Heart left ventricle (tissue), 16 donors: ENCODE measurements around the gene MIER2. TPM values are rescaled to one million over a fixed set of nuclear protein-coding genes. Genes with fewer than 3 reads are reported as not detected.
A peak's percentile ranks its signal among the peaks of the same experiment; 100 is the strongest.

Experiments used
- ATAC-seq, 4 donors: fragments of 200-7000 bp; cut with Tn5 transposase; one replicate each; pipeline ENCODE4 v1.9.1; 2020 to 2022; ENCODE audit warnings: moderate library complexity in 4 of 4, mild to moderate bottlenecking in 3 of 4, moderate number of reproducible peaks in 1 of 4
- DNase-seq, 5 donors: peaks; one replicate each; pipeline ENCODE4 v3.0.0-alpha.2; 2020
- H3K27ac ChIP-seq, 12 donors: fragments of 200-600 bp; sonication (generic) in 4 of 12; one replicate each; pipeline versions ENCODE4 v1.5.0 to v1.8.0; 2016 to 2022; ENCODE audit warnings: mild to moderate bottlenecking in 2 of 12
- H3K27me3 ChIP-seq, 9 donors: fragments of 200-600 bp; sonication (generic) in 2 of 9; one replicate each; pipeline versions ENCODE4 v1.5.1 to v1.8.0; 2016 to 2022; ENCODE audit warnings: mild to moderate bottlenecking in 3 of 9
- H3K36me3 ChIP-seq, 9 donors: fragments of 200-600 bp; sonication (generic) in 2 of 9; one replicate each; pipeline versions ENCODE4 v1.5.0 to v1.8.0; 2018 to 2022; ENCODE audit warnings: mild to moderate bottlenecking in 2 of 9
- H3K4me1 ChIP-seq, 12 donors: fragments of 200-600 bp; sonication (generic) in 4 of 12; one replicate each; pipeline versions ENCODE4 v1.5.0 to v1.8.0; 2016 to 2022; ENCODE audit warnings: mild to moderate bottlenecking in 3 of 12
- H3K4me3 ChIP-seq, 12 donors: fragments of 200-600 bp; sonication (generic) in 4 of 12; one replicate each; pipeline versions ENCODE4 v1.5.0 to v1.8.0; 2017 to 2022; ENCODE audit warnings: mild to moderate bottlenecking in 9 of 12, moderate library complexity in 4 of 12
- H3K9me3 ChIP-seq, 12 donors: fragments of 200-600 bp; sonication (generic) in 4 of 12; one replicate each; pipeline versions ENCODE4 v1.5.0 to v1.8.0; 2016 to 2022; ENCODE audit warnings: mild to moderate bottlenecking in 1 of 12
- POLR2A ChIP-seq, 2 donors: fragments of 450-650 bp; IDR thresholded peaks; one replicate each; pipeline ENCODE4 v1.6.1; 2017; ENCODE audit warnings: antibody characterized with exemption in 2 of 2, mild to moderate bottlenecking in 2 of 2, moderate library complexity in 2 of 2
- WGBS, 4 donors: extraction: QIAGEN DNeasy Blood & Tissue Kit in 2 of 4; methylation state at CpG; one replicate each; pipeline versions ENCODE4 v1.1.5 to v1.1.7; 2013 to 2018; 5-methylcytosine and 5-hydroxymethylcytosine counted together
- intact Hi-C, 10 donors: fragments of 100-400 bp; cut with DNase I; formaldehyde crosslinking; loops; one replicate each; pipeline versions ENCODE4 v1.11.1 to v1.14.2; 2022
- polyA plus RNA-seq, 2 donors: library from polyadenylated mRNA; stranded (reverse); fragments of 200-250 nt; gene quantifications; one replicate each; pipeline ENCODE4 v1.2.3, GENCODE V29; 2013
- total RNA-seq, 9 donors: library from RNA; depleted of rRNA in 2 of 9; stranded (reverse); fragments of >200 nt in 2 of 9; fragmentation: NEBNext Ultra II Directional in 3 of 9; extraction: Animal tissue kit (Norgen Biotek cat#: 25700) in 3 of 9; gene quantifications; one replicate each; pipeline versions ENCODE4 v1.1.0 to v1.2.4, GENCODE V29; 2016 to 2023
- TF ChIP-seq, protein P1 (sequence below), 12 donors: fragments of 200-600 bp; sonication (generic) in 4 of 12; IDR thresholded peaks; one replicate each; pipeline versions ENCODE4 v1.5.0 to v1.8.0; 2018 to 2022; ENCODE audit warnings: antibody characterized with exemption in 12 of 12, mild to moderate bottlenecking in 5 of 12
- donor health status: ischemic (EF 13 %, LVEDD 7.1; RV severe dilation, severe dysfunction).
- donor health status: healthy with polysubstance abuse.
- donor health status: DM: no; HTN: yes; CAD: no.
- donor health status: DM: no; HTN: no; CAD: no.
- donor health status: ischemic (EF 25% LVEDD 6.9; RV normal size, moderate dysfunction).
- donor health status: ischemic (EF 25% LVEDD 5.7; RV mildly dilated, moderate dysfunction).
- donor health status: healthy.
- donor health status: DM: yes; HTN: yes; CAD: no.
- donor health status: ischemic (EF 35%, LVEDD 5.7; RV mildly dilated, moderate dysfunction).
- donor health status: nonischemic (EF 11% LVEDD 7.7; RV severe dilation, severe dysfunction).
- donor health status: DM: yes; HTN: yes; CAD: no.
- donor health status: PGD.
- donor health status: ischemic (EF 29% LVEDD 5.4; RV normal size, mild dysfunction).
- donor health status: nonischemic (EF 23%, LVEDD 6.1; RV moderate dilation, normal function).

The MIER2 gene
- total and polyA plus RNA-seq, 11 donors = 15.7 to 30.3 (median 19.5) TPM

GRCh38 chr19:372306-372890, 27.8 kb upstream of the MIER2 start:
- intact Hi-C loops = no loop called here
- DNase-seq = peak; percentile 67 to 86 (median 81)
- WGBS, 4 donors = 34 to 51% (median 36%) methylated on average over 13 to 14 of the region's 14 CpGs
- peaks cover 0 to 19% (median 14%) of the 10 kb centered on the region in 12 donors for H3K4me1 ChIP-seq
- peaks cover 0 to 45% (median 7%) of the 10 kb centered on the region in 9 donors for H3K27me3 ChIP-seq
- peak; percentile 66 to 93 (median 84) for ATAC-seq
- no peak overlapping the region for H3K4me3 ChIP-seq
- TF ChIP-seq POLR2A (IDR thresholded peaks at IDR 0.05) = no peak
- TF ChIP-seq, protein P1, sequence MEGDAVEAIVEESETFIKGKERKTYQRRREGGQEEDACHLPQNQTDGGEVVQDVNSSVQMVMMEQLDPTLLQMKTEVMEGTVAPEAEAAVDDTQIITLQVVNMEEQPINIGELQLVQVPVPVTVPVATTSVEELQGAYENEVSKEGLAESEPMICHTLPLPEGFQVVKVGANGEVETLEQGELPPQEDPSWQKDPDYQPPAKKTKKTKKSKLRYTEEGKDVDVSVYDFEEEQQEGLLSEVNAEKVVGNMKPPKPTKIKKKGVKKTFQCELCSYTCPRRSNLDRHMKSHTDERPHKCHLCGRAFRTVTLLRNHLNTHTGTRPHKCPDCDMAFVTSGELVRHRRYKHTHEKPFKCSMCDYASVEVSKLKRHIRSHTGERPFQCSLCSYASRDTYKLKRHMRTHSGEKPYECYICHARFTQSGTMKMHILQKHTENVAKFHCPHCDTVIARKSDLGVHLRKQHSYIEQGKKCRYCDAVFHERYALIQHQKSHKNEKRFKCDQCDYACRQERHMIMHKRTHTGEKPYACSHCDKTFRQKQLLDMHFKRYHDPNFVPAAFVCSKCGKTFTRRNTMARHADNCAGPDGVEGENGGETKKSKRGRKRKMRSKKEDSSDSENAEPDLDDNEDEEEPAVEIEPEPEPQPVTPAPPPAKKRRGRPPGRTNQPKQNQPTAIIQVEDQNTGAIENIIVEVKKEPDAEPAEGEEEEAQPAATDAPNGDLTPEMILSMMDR (IDR thresholded peaks at IDR 0.05) = no peak
- H3K36me3 ChIP-seq = no peaks in the 10 kb centered on the region
- H3K9me3 ChIP-seq = no peaks in the 10 kb centered on the region
- H3K27ac ChIP-seq = peak overlapping the region in 1 of 12 donors; percentile 14

DNA sequence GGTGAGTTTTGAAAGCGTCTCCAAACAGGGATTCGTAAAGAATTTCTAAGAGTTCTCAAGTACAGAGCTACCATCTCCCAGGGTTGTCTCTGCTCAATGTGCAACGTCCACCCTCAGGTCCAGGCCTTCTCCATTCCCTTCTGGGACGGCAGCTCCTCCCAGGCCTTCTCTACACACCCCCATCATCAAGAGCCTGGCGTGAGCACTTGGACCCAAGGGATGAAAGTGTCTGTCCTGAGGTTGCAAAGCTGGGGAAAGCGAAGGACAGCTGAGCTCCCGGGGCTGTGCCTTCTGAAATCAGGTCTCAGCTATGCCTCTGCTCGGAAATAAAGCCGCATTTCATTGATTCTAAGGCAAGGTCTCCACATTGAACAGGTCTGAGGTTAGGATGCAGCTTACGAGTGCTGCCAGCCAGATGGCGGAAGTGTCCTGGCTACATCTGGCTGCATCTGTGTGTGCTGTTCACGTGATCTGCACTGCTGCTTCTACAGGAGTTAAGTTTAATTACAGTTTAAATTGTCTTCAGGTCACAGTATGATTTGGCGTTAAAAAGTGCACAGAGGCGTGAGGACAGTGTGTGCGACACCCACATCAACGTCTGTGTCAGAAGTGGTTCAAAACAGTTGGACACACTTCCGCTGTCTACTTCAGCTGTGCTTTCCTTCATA, 27.0 kb upstream of the MIER2 start:
- Histone ChIP-seq H3K4me3 (no peak overlapping the region), H3K27ac (no peak overlapping the region), H3K27me3 (peaks cover 0 to 52% (median 7%) of the 10 kb centered on the region in 9 donors), H3K9me3 (no peaks in the 10 kb centered on the region), H3K4me1 (peaks cover 0 to 19% (median 14%) of the 10 kb centered on the region in 12 donors), H3K36me3 (no peaks in the 10 kb centered on the region)
- intact Hi-C loops = no loop called here
- peak in 1 of 4 donors; percentile 43 for ATAC-seq
- DNase-seq = peak in 1 of 5 donors; percentile 55
- TF ChIP-seq, protein P1 (IDR thresholded peaks at IDR 0.05) = no peak
- no peak for TF ChIP-seq POLR2A (IDR thresholded peaks at IDR 0.05)
- WGBS, 4 donors = 57 to 66% (median 62%) methylated on average over 17 of the region's 17 CpGs

- TF ChIP-seq POLR2A (IDR thresholded peaks at IDR 0.05) = no peak
- TF ChIP-seq, protein P1 (IDR thresholded peaks at IDR 0.05) = no peak
- DNase-seq (peak in 1 of 5 donors; percentile 54), ATAC-seq (no peak)
- Histone ChIP-seq H3K27me3 (peaks cover 0 to 54% (median 7%) of the 10 kb centered on the region in 9 donors), H3K27ac (no peak overlapping the region), H3K36me3 (no peaks in the 10 kb centered on the region), H3K4me3 (no peak overlapping the region), H3K9me3 (no peaks in the 10 kb centered on the region), H3K4me1 (peaks cover 0 to 19% (median 14%) of the 10 kb centered on the region in 12 donors)
- WGBS, 4 donors = 89 to 92% (median 89%) methylated on average over 40 to 43 of the region's 43 CpGs
- intact Hi-C loops = no loop called here
Observed at GRCh38 chr19:370641-371330, 26.2 kb upstream of the MIER2 start.

DNA sequence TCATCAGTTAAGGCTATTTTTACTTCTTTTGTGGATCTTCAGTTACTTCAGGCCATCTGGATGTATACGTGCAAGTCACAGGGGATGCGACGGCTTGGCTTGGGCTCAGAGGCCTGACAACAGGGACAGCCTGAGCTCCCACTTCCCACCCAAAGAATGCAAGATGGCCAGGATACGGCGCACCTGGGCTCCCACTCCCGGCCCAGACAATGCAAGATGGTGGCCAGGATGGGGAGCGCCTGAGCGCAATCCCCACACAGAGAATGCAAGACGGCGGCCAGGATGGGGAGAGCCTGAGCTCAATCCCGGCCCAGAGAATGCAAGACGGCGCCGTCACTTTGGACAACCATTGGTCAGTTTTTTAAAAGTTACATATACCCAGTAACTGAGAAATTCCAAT, 25.3 kb upstream of the MIER2 start:
- DNase-seq = peak in 1 of 5 donors; percentile 42
- intact Hi-C loops = no loop called here
- 90 to 96% (median 93%) methylated on average over 14 of the region's 14 CpGs for WGBS, 4 donors

More for the DNA sequence above, 25.3 kb upstream of the MIER2 start:
- peaks cover 0 to 19% (median 14%) of the 10 kb centered on the region in 12 donors for H3K4me1 ChIP-seq
- TF ChIP-seq, protein P1 (IDR thresholded peaks at IDR 0.05) = no peak
- no peak for TF ChIP-seq POLR2A (IDR thresholded peaks at IDR 0.05)
- H3K4me3 ChIP-seq = no peak overlapping the region
- H3K9me3 ChIP-seq = no peaks in the 10 kb centered on the region
- ATAC-seq = no peak
- H3K27me3 ChIP-seq = peaks cover 0 to 46% (median 7%) of the 10 kb centered on the region in 9 donors
- H3K27ac ChIP-seq = no peak overlapping the region
- H3K36me3 ChIP-seq = no peaks in the 10 kb centered on the region
